Bronchial epithelial cell (primary cell): ENCODE data around the gene WLS. TPM values are rescaled to one million over a fixed set of nuclear protein-coding genes. Genes with fewer than 3 reads are reported as not detected.

Source experiments
- DNase-seq: peaks from one replicate; pipeline ENCODE4 v3.0.0-alpha.2; 2010; ENCODE audit warnings: low read depth
- FAIRE-seq: peaks from 2 replicates; lab custom pipeline; 2011; peaks lifted over from hg19 to GRCh38; lab: Jason Lieb, UNC
- H3K27me3 ChIP-seq: 2 replicates; pipeline ENCODE4 v1.5.1; 2011; ENCODE audit warnings: low read length; ENCODE audit not compliant: control insufficient read depth, insufficient read depth
- H3K36me3 ChIP-seq: 2 replicates; pipeline ENCODE4 v1.5.1; 2011; ENCODE audit warnings: low read length; ENCODE audit not compliant: control insufficient read depth, insufficient read depth
- H3K4me3 ChIP-seq: 2 replicates; pipeline ENCODE4 v1.5.1; 2011; ENCODE audit warnings: mild to moderate bottlenecking, low read depth, low read length, control low read depth
- CTCF ChIP-seq: IDR thresholded peaks from 2 replicates; pipeline ENCODE4 v1.5.1; 2011; ENCODE audit warnings: mild to moderate bottlenecking, moderate library complexity, low read length, control low read depth, inconsistent platforms; ENCODE audit not compliant: insufficient read depth, severe bottlenecking
- total RNA-seq: library from RNA; depleted of rRNA; stranded (reverse); fragments of >200 nt; gene quantifications from 2 replicates; pipeline ENCODE4 v1.2.1, GENCODE V29; 2014

WLS gene
- total RNA-seq: 34.1 and 39.8 TPM in 2 replicates

GRCh38 chr1:68232289-68233148 is at the start of gene WLS:
Gene WLS (minus strand): TSS chr1:68232523. CDS start chr1:68232299, 224 bp downstream.
- no peaks in the 10 kb centered on the region for H3K36me3 ChIP-seq
- DNase-seq (peak; percentile 55), FAIRE-seq (no peak)
- H3K4me3 ChIP-seq: peak within 1 kb of the TSS; percentile 58
- peak; percentile 23 for TF ChIP-seq CTCF
- no peaks in the 10 kb centered on the region for H3K27me3 ChIP-seq

GRCh38 chr1:68280286-68280685 is 48.0 kb upstream of the WLS start:
- Histone ChIP-seq H3K27me3 (no peaks in the 10 kb centered on the region), H3K36me3 (no peaks in the 10 kb centered on the region), H3K4me3 (no peak overlapping the region)
- no peak for DNase-seq
- no peak for FAIRE-seq
- TF ChIP-seq CTCF: no peak

- DNase-seq (no peak), FAIRE-seq (no peak)
- TF ChIP-seq CTCF: no peak
- Histone ChIP-seq H3K4me3 (no peak overlapping the region), H3K36me3 (no peaks in the 10 kb centered on the region), H3K27me3 (no peaks in the 10 kb centered on the region)
Observed at GRCh38 chr1:68279846-68280245, 47.5 kb upstream of the WLS start.

- DNase-seq (no peak), FAIRE-seq (no peak)
- H3K36me3 ChIP-seq: no peaks in the 10 kb centered on the region
- TF ChIP-seq CTCF: no peak
- H3K27me3 ChIP-seq: no peaks in the 10 kb centered on the region
- H3K4me3 ChIP-seq: no peak overlapping the region
Observed at GRCh38 chr1:68278221-68278620, 45.9 kb upstream of the WLS start.

- TF ChIP-seq CTCF: no peak
- FAIRE-seq (no peak), DNase-seq (no peak)
- Histone ChIP-seq H3K27me3 (no peaks in the 10 kb centered on the region), H3K4me3 (no peak overlapping the region), H3K36me3 (no peaks in the 10 kb centered on the region)
Observed at GRCh38 chr1:68276448-68276847, 44.1 kb upstream of the WLS start.

GRCh38 chr1:68273530-68273929 is 41.2 kb upstream of the WLS start:
- no peak for FAIRE-seq

More at GRCh38 chr1:68273530-68273929, 41.2 kb upstream of the WLS start:
- Histone ChIP-seq H3K4me3 (no peak overlapping the region), H3K27me3 (no peaks in the 10 kb centered on the region), H3K36me3 (no peaks in the 10 kb centered on the region)
- DNase-seq: no peak
- TF ChIP-seq CTCF: no peak
